ENCODE data around the gene REEP5.
A peak's percentile ranks its signal among the peaks of the same experiment; 100 is the strongest.
"Not testable (repeated sequence)": the region's sequence is repeated elsewhere in the genome, so short reads cannot be mapped to it uniquely, and the experiment has no call there.

REEP5 gene

GRCh38 chr5:112883192-112883591, 38.8 kb downstream of the REEP5 start:
- no peak for DNase-seq

GRCh38 chr5:112880219-112880964, 41.6 kb downstream of the REEP5 start:
- DNase-seq, result no peak

- peak in 4 of 5 donors; percentile 24 to 82 (median 43) for DNase-seq
These were observed 43.3 kb downstream of the REEP5 start for GRCh38 chr5:112878760-112879159.

- DNase-seq, result no peak
These were observed 43.9 kb downstream of the REEP5 start for GRCh38 chr5:112878101-112878500.

GRCh38 chr5:112876362-112876761, 45.7 kb downstream of the REEP5 start:
- no peak for DNase-seq

- no peak for DNase-seq
These were observed 51.1 kb downstream of the REEP5 start for GRCh38 chr5:112870966-112871365.

GRCh38 chr5:112869948-112870347, 52.1 kb downstream of the REEP5 start:
- DNase-seq, result peak in 1 of 5 donors; percentile 30

- DNase-seq, result no peak
These were observed 54.6 kb downstream of the REEP5 start for GRCh38 chr5:112867411-112867810.

- peak in 1 of 5 donors; percentile 32 for DNase-seq
These were observed 55.3 kb downstream of the REEP5 start for GRCh38 chr5:112866739-112867138.

- no peak for DNase-seq
These were observed 56.9 kb downstream of the REEP5 start for GRCh38 chr5:112865128-112865527.

GRCh38 chr5:112863549-112863948, 58.5 kb downstream of the REEP5 start:
- no peak for DNase-seq

- DNase-seq, result no peak
These were observed 59.9 kb downstream of the REEP5 start for GRCh38 chr5:112862085-112862484.

GRCh38 chr5:112861638-112861985, 60.4 kb downstream of the REEP5 start:
- no peak for DNase-seq

- DNase-seq, result peak; percentile 78 to 94 (median 86)
These were observed 60.9 kb downstream of the REEP5 start, which contains the start of gene SRP19 for GRCh38 chr5:112860929-112861637. Gene SRP19 (plus strand): TSS chr5:112861287. CDS start chr5:112861377, 90 bp downstream.

GRCh38 chr5:112860571-112860928, 61.5 kb downstream of the REEP5 start:
- DNase-seq, result not testable (repeated sequence)

- DNase-seq, result no peak
These were observed 64.2 kb downstream of the REEP5 start for GRCh38 chr5:112857866-112858265.

GRCh38 chr5:112854651-112855050, 67.4 kb downstream of the REEP5 start:
- no peak for DNase-seq

- no peak for DNase-seq
These were observed 72.1 kb downstream of the REEP5 start for GRCh38 chr5:112849912-112850311.

- DNase-seq, result peak in 2 of 5 donors; percentile 6 to 58
These were observed 73.8 kb downstream of the REEP5 start for GRCh38 chr5:112848116-112848811.

- no peak for DNase-seq
These were observed 74.7 kb downstream of the REEP5 start for GRCh38 chr5:112847306-112847705.

GRCh38 chr5:112846556-112846955, 75.5 kb downstream of the REEP5 start:
- no peak for DNase-seq

- DNase-seq, result no peak
These were observed 77.5 kb downstream of the REEP5 start for GRCh38 chr5:112844489-112844888.

- DNase-seq, result no peak
These were observed 88.1 kb downstream of the REEP5 start for GRCh38 chr5:112833971-112834370.

- no peak for DNase-seq
These were observed 91.6 kb downstream of the REEP5 start for GRCh38 chr5:112830378-112830777.

All from T-helper 1 cell (primary cell).